Hypothalamus (tissue), 51 donors: ENCODE data around the gene ADAM15.

Experiments
- DNase-seq, 51 donors: peaks; one replicate each; lab custom pipeline; 2025; lab: John Stamatoyannopoulos, UW

The ADAM15 gene

DNA sequence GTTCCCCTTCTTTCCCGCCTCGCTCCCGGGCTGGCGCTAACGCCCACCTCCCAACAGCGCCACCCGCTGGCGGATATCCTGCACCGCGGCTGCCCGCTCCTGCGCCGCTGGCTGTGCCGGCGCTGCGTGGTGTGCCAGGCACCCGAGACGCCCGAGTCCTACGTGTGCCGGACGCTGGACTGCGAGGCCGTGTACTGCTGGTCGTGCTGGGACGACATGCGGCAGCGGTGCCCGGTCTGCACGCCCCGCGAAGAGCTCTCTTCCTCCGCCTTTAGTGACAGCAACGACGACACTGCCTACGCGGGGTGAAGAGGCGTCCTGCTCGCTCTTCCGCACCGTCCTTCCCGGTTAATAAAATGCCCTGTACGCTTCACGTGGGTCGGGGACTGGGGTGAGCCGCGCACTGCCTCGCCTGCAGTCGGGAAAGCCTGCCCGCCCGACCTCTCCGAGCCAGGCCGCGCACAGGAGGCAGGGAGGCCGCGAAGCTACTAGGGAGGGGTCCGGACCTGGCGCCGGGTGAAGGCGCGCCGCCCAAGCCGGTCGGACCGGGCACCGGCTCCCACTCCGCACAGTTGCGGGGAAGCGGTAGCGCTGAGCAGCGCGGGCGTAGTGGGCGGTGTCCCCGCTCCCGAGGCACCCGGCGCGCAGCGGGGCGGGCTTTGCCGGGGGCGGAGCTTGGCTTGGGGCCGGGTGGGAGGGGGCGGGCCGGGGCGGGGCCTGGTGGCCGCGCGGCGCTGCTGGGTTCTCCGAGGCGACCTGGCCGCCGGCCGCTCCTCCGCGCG is at the start of gene ADAM15:
ADAM15 (plus strand) TSS at position 757 of the 782 bp plus-strand sequence. CDS start 71 bp downstream, outside the sequence.
- peak in 49 of 51 donors; percentile 30 to 89 (median 72) for DNase-seq

GRCh38 chr1:155001425-155001674 is 49.8 kb upstream of the ADAM15 start:
- DNase-seq = peak in 2 of 51 donors; percentile 75 to 88

GRCh38 chr1:155001675-155002463 is 49.2 kb upstream of the ADAM15 start:
- peak; percentile 88 to 100 (median 99) for DNase-seq

- DNase-seq = peak in 21 of 51 donors; percentile 34 to 81 (median 73)
Measured at GRCh38 chr1:155002464-155003226, 48.5 kb upstream of the ADAM15 start, which contains the start of gene ZBTB7B. ZBTB7B (plus strand) TSS chr1:155002802; CDS start chr1:155014661, 11,859 bp downstream.

GRCh38 chr1:155003227-155003765 is 47.8 kb upstream of the ADAM15 start:
- DNase-seq = peak in 24 of 51 donors; percentile 27 to 79 (median 47)

DNA sequence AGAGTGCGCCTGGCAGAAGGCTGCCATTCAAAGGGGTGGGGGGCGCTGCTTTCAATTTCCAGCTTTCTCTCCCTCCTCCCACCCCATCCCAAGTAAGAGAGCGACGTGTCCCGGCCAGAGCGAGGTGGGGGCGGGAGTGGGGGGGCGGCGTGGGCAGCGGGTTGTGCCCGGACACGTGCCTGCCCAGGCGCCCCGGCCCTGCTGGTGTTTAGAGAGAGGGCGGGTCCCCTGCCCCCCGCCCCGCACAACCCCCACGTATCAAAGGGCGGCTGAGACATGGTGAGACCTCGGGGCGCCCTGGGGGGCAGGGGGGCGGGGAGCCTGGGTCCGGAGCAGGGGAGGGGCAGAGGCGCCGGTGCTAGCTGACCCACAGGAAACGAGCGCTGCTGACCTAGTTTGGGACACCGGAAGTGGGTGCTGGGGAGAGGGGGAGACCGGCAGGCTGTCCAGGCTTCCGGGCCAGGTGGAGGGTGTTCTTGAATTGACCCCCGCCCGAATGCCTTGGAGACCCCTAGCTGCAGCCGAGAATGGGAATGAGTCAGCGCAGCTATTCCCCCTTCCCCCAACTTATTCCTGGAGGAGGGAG is 47.3 kb upstream of the ADAM15 start:
- peak in 40 of 51 donors; percentile 27 to 87 (median 58) for DNase-seq

GRCh38 chr1:155004352-155005075 is 46.6 kb upstream of the ADAM15 start:
- DNase-seq = peak in 9 of 51 donors; percentile 16 to 81 (median 52)

GRCh38 chr1:155005076-155006011 is 45.8 kb upstream of the ADAM15 start:
- peak in 48 of 51 donors; percentile 33 to 86 (median 66) for DNase-seq

- peak in 14 of 51 donors; percentile 17 to 43 (median 31) for DNase-seq
Measured at GRCh38 chr1:155006601-155007101, 44.5 kb upstream of the ADAM15 start.

GRCh38 chr1:155007251-155007828 is 43.8 kb upstream of the ADAM15 start:
- DNase-seq = peak in 41 of 51 donors; percentile 18 to 78 (median 51)

- peak in 12 of 51 donors; percentile 17 to 60 (median 44) for DNase-seq
Measured at GRCh38 chr1:155008015-155008941, 42.8 kb upstream of the ADAM15 start.

DNA sequence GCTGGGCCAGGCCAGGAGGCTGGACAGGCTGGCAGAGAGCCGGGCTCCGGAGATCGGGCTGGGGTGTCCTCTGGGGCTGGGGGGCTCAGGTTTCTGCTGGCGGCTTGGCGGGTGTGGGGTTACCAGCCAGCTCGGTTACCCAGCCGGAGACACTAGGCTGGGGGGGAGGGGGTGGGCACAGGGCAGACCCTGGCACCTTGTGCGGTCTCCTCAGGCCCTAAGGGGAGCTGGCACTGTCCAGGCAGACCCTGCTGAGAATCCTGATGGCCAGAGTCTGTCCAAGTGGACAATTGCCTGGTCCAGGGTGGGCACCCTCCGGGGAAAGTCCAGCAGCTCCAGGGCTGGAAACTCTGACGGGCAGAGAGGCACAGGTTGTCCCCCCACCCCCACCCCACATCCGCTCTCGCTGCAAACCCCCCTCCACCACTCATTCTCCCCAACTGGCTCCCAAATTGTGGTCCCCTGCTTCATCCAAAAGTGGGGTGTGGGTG is 41.9 kb upstream of the ADAM15 start:
- DNase-seq = peak in 1 of 51 donors; percentile 19

GRCh38 chr1:155009742-155010141 is 41.4 kb upstream of the ADAM15 start:
- DNase-seq = no peak

DNA sequence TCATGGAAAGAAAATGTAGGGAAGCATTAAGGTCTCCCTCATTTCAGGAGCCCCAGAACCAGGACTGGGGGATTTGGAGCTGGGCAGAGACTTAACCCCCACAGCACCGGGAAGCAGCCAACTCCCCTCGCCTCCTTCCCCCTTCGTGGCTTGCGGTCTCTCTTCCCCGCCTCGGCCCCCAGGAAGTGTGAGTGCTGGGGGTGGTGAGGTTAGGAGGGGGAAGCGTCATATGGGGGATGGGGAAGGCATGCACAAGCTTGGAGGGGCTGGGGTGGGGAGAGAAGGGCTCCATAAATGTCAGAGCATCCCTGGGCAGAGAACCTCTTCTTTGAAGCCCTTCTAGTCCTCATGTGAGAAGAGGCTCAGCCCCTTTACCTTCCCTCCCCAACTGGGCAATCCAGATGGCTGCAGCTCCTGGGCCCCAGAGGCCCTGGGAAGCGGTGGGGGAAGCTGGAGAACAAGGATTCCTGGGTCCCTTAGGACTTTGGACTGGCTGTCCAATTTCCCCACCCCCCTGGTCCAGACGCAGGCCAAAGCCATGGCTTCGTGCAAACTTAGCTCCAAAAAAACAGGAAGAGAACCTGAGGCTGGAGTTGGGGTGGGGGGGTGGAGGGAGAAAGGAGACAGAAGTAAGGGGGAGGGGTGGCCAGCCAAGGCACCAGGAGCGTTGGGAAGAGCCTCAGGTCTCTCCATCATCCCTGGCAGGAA is 40.8 kb upstream of the ADAM15 start:
- DNase-seq = peak in 1 of 51 donors; percentile 10

- no peak for DNase-seq
Measured at GRCh38 chr1:155011004-155011416, 40.1 kb upstream of the ADAM15 start.
